Measurements from ENCODE around the gene LRRC56. TPM values are rescaled to one million over a fixed set of nuclear protein-coding genes. Genes with fewer than 3 reads are reported as not detected.
A peak's percentile ranks its signal among the peaks of the same experiment; 100 is the strongest.

The LRRC56 gene
- total RNA-seq, 2 experiments from 2014 or later, result 2.4 TPM

- ChIA-PET POLR2A (no interaction called here), CTCF (no interaction called here)
- peaks cover 11% of the 10 kb centered on the region for H3K4me1 Mint-ChIP-seq (ENCODE audit: low read depth)
- H3K36me3 ChIP-seq (ENCODE audit: insufficient read depth, low read length), result no peaks in the 10 kb centered on the region
- H3K4me3 Mint-ChIP-seq, result no peak overlapping the region
- intact Hi-C loops (cut with DNase I, micrococcal nuclease), result no loop called here
- peak in 1 of 14 experiments; percentile 1 for DNase-seq
- ATAC-seq (ENCODE audit: poor library complexity), result no peak
- no peak overlapping the region for H3K4me3 ChIP-seq (ENCODE audit: low read length)
- H3K4me1 ChIP-seq (ENCODE audit: insufficient read depth, low read length), result peaks cover 22% of the 10 kb centered on the region
- H3K36me3 Mint-ChIP-seq (ENCODE audit: low read depth), result no peaks in the 10 kb centered on the region
- no peaks in the 10 kb centered on the region for H3K27me3 ChIP-seq (ENCODE audit: control insufficient read depth in 1 of 2, insufficient read depth in 2 of 2, low read length in 2 of 2)
- H3K27ac ChIP-seq (ENCODE audit: low read depth in 1 of 2, low read length in 2 of 2), result no peak overlapping the region
- no peak overlapping the region for H3K27ac Mint-ChIP-seq
- no peaks in the 10 kb centered on the region for H3K27me3 Mint-ChIP-seq
- H3K9me3 Mint-ChIP-seq, result no peaks in the 10 kb centered on the region
- no peak for TF ChIP-seq CTCF (IDR thresholded peaks at IDR 0.05)
- no peaks in the 10 kb centered on the region for H3K9me3 ChIP-seq (ENCODE audit: control insufficient read depth in 1 of 2, insufficient read depth in 1 of 2, low read length in 2 of 2)
Observed at GRCh38 chr11:541433-541885, 4.1 kb downstream of the LRRC56 start.

- H3K27ac ChIP-seq (ENCODE audit: low read depth in 1 of 2, low read length in 2 of 2), result no peak overlapping the region
- CTCF ChIA-PET, result no interaction called here
- no peaks in the 10 kb centered on the region for H3K36me3 Mint-ChIP-seq (ENCODE audit: low read depth)
- intact Hi-C loops (cut with DNase I, micrococcal nuclease), result no loop called here
- no peak for ATAC-seq (ENCODE audit: poor library complexity)
- H3K4me1 ChIP-seq (ENCODE audit: insufficient read depth, low read length), result no peaks in the 10 kb centered on the region
- H3K9me3 Mint-ChIP-seq, result no peaks in the 10 kb centered on the region
- no peaks in the 10 kb centered on the region for H3K27me3 Mint-ChIP-seq
- H3K27me3 ChIP-seq (ENCODE audit: control insufficient read depth in 1 of 2, insufficient read depth in 2 of 2, low read length in 2 of 2), result no peaks in the 10 kb centered on the region
- TF ChIP-seq CTCF (IDR thresholded peaks at IDR 0.05), result no peak
- no peak overlapping the region for H3K4me3 Mint-ChIP-seq
- H3K9me3 ChIP-seq (ENCODE audit: control insufficient read depth in 1 of 2, insufficient read depth in 1 of 2, low read length in 2 of 2), result no peaks in the 10 kb centered on the region
- no peaks in the 10 kb centered on the region for H3K4me1 Mint-ChIP-seq (ENCODE audit: low read depth)
- H3K36me3 ChIP-seq (ENCODE audit: insufficient read depth, low read length), result no peaks in the 10 kb centered on the region
- H3K4me3 ChIP-seq (ENCODE audit: low read length), result no peak overlapping the region
- peak in 1 of 14 experiments; percentile 1 for DNase-seq
- POLR2A ChIA-PET, result interaction anchor here (0.5 kb wide), 1 partner anchor 214 kb away, joined by 3 read pairs; no protein-coding TSS in a partner anchor
- H3K27ac Mint-ChIP-seq, result no peak overlapping the region
Observed at GRCh38 chr11:544817-545166, 7.5 kb downstream of the LRRC56 start.

GRCh38 chr11:545171-545570 is 7.8 kb downstream of the LRRC56 start:
- intact Hi-C loops (cut with DNase I, micrococcal nuclease), result no loop called here
- Histone ChIP-seq H3K36me3 (ENCODE audit: insufficient read depth, low read length) (no peaks in the 10 kb centered on the region), H3K9me3 (ENCODE audit: control insufficient read depth in 1 of 2, insufficient read depth in 1 of 2, low read length in 2 of 2) (no peaks in the 10 kb centered on the region), H3K27me3 (ENCODE audit: control insufficient read depth in 1 of 2, insufficient read depth in 2 of 2, low read length in 2 of 2) (no peaks in the 10 kb centered on the region), H3K27ac (ENCODE audit: low read depth in 1 of 2, low read length in 2 of 2) (no peak overlapping the region), H3K4me1 (ENCODE audit: insufficient read depth, low read length) (no peaks in the 10 kb centered on the region), H3K4me3 (ENCODE audit: low read length) (no peak overlapping the region)
- Mint-ChIP-seq H3K27ac (no peak overlapping the region), H3K4me1 (ENCODE audit: low read depth) (no peaks in the 10 kb centered on the region), H3K27me3 (no peaks in the 10 kb centered on the region), H3K4me3 (no peak overlapping the region), H3K36me3 (ENCODE audit: low read depth) (no peaks in the 10 kb centered on the region), H3K9me3 (no peaks in the 10 kb centered on the region)
- ChIA-PET POLR2A (no interaction called here), CTCF (no interaction called here)
- no peak for TF ChIP-seq CTCF (IDR thresholded peaks at IDR 0.05)
- no peak for ATAC-seq (ENCODE audit: poor library complexity)
- no peak for DNase-seq

Data from CD4-positive, alpha-beta T cell (primary cell).